ENCODE data around the gene JOSD1. TPM values are rescaled to one million over a fixed set of nuclear protein-coding genes. Genes with fewer than 3 reads are reported as not detected.
"Not testable (repeated sequence)": the region's sequence is repeated elsewhere in the genome, so short reads cannot be mapped to it uniquely, and the experiment has no call there.

Gene JOSD1
- total RNA-seq, 1 donor from 2014 or later = 44.7 TPM

- ATAC-seq (no peak), DNase-seq (no peak)
- TF ChIP-seq, protein P1, sequence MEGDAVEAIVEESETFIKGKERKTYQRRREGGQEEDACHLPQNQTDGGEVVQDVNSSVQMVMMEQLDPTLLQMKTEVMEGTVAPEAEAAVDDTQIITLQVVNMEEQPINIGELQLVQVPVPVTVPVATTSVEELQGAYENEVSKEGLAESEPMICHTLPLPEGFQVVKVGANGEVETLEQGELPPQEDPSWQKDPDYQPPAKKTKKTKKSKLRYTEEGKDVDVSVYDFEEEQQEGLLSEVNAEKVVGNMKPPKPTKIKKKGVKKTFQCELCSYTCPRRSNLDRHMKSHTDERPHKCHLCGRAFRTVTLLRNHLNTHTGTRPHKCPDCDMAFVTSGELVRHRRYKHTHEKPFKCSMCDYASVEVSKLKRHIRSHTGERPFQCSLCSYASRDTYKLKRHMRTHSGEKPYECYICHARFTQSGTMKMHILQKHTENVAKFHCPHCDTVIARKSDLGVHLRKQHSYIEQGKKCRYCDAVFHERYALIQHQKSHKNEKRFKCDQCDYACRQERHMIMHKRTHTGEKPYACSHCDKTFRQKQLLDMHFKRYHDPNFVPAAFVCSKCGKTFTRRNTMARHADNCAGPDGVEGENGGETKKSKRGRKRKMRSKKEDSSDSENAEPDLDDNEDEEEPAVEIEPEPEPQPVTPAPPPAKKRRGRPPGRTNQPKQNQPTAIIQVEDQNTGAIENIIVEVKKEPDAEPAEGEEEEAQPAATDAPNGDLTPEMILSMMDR (IDR thresholded peaks at IDR 0.05) = no peak
- intact Hi-C loops (cut with DNase I) = no loop called here
- Histone ChIP-seq H3K9me3 (no peaks in the 10 kb centered on the region), H3K36me3 (no peaks in the 10 kb centered on the region), H3K4me3 (no peak overlapping the region), H3K4me1 (peaks cover 19% of the 10 kb centered on the region), H3K27ac (no peak overlapping the region), H3K27me3 (ENCODE audit: low read depth) (no peaks in the 10 kb centered on the region)
Measured at GRCh38 chr22:38653741-38654140, 47.0 kb downstream of the JOSD1 start.

- intact Hi-C loops (cut with DNase I) = no loop called here
- TF ChIP-seq, protein P1 (IDR thresholded peaks at IDR 0.05) = no peak
- H3K27ac ChIP-seq = no peak overlapping the region
- no peaks in the 10 kb centered on the region for H3K36me3 ChIP-seq
- no peaks in the 10 kb centered on the region for H3K27me3 ChIP-seq (ENCODE audit: low read depth)
- no peak for DNase-seq
- peaks cover 15% of the 10 kb centered on the region for H3K4me1 ChIP-seq
- H3K4me3 ChIP-seq = no peak overlapping the region
- no peak for ATAC-seq
- no peaks in the 10 kb centered on the region for H3K9me3 ChIP-seq
Measured at GRCh38 chr22:38652859-38653258, 47.9 kb downstream of the JOSD1 start.

GRCh38 chr22:38649841-38650522, 50.8 kb downstream of the JOSD1 start:
- ATAC-seq = no peak
- intact Hi-C loops (cut with DNase I) = no loop called here

DNA sequence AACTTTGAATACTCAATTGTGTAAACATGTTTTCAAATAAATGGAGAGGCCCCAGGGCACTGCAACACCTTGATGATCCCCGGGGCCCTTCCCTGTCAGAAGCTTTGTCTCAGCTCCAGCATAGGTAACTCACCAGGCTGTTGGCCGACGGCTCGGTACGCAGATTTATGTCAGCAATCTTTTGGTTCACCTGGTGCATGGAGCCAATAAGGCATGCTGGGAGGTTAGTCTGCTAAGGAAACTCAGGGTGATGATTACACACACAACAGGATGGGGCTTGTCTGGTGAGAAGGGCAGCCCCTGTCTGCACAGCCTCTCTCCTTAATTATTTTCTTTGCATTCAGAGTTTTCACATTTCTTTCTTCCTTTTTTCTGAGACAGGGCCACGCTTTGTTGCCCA, 55.3 kb downstream of the JOSD1 start:
- H3K4me1 ChIP-seq = no peaks in the 10 kb centered on the region
- H3K4me3 ChIP-seq = no peak overlapping the region
- H3K36me3 ChIP-seq = no peaks in the 10 kb centered on the region
- ATAC-seq (no peak), DNase-seq (no peak)
- H3K27me3 ChIP-seq (ENCODE audit: low read depth) = no peaks in the 10 kb centered on the region
- no peak overlapping the region for H3K27ac ChIP-seq
- TF ChIP-seq, protein P1 (IDR thresholded peaks at IDR 0.05) = no peak
- no peaks in the 10 kb centered on the region for H3K9me3 ChIP-seq
- intact Hi-C loops (cut with DNase I) = no loop called here

More at GRCh38 chr22:38649841-38650522, 50.8 kb downstream of the JOSD1 start:
- no peaks in the 10 kb centered on the region for H3K27me3 ChIP-seq (ENCODE audit: low read depth)
- no peak overlapping the region for H3K4me3 ChIP-seq
- H3K36me3 ChIP-seq = no peaks in the 10 kb centered on the region
- no peak overlapping the region for H3K27ac ChIP-seq
- H3K4me1 ChIP-seq = no peaks in the 10 kb centered on the region
- no peaks in the 10 kb centered on the region for H3K9me3 ChIP-seq
- TF ChIP-seq, protein P1 (IDR thresholded peaks at IDR 0.05) = no peak
- DNase-seq = no peak

DNA sequence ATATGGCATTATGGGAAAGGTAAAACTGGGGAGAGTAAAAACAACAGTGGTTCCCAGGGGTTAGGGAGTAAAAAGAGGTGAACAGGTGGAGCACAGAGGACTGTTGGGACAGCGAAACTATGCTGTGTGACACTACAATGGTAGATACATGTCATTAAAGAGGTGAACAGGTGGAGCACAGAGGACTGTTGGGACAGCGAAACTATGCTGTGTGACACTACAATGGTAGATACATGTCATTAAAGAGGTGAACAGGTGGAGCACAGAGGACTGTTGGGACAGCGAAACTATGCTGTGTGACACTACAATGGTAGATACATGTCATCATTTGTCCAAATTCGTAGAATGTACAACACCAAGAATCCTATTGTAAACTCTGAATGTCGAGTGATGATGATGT, 56.5 kb downstream of the JOSD1 start:
- H3K4me1 ChIP-seq; H3K27ac ChIP-seq; intact Hi-C loops (cut with DNase I); H3K36me3 ChIP-seq; H3K4me3 ChIP-seq; DNase-seq; H3K27me3 ChIP-seq (ENCODE audit: low read depth); H3K9me3 ChIP-seq: not testable (repeated sequence)
- peak in 1 of 2 donors; percentile 98 for ATAC-seq

DNA sequence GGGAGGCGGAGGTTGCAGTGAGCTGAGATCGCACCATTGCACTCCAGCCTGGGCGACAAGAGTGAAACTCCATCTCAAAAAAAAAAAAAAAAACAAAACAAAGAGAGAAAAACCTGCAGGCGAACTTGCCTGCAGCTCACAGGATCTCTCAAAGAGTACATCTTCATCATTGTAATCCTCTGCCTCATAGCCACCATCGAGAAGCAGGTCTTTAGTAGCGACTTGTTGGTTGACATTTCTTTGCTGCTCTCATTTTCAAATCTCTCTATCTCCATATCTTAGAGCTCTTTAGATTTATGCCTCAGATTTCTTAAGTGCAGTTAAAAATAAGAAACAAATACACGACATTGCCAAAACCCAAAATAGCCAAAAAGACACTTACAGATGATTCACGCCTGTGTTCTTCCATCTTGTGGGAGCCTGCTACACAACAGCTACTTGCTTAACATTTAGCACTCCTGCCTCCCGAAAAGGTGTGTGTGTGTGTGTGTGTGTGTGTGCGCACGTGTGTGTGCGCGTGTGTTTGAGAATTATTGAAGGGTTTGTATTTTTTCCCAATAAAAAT, 59.2 kb downstream of the JOSD1 start:
- H3K36me3 ChIP-seq = no peaks in the 10 kb centered on the region
- no peak overlapping the region for H3K27ac ChIP-seq
- no peaks in the 10 kb centered on the region for H3K27me3 ChIP-seq (ENCODE audit: low read depth)
- H3K9me3 ChIP-seq = no peaks in the 10 kb centered on the region
- intact Hi-C loops (cut with DNase I) = no loop called here
- H3K4me3 ChIP-seq = no peak overlapping the region
- ATAC-seq (no peak), DNase-seq (no peak)
- H3K4me1 ChIP-seq = no peaks in the 10 kb centered on the region
- TF ChIP-seq, protein P1 (IDR thresholded peaks at IDR 0.05) = no peak
